Natural killer cell (primary cell): ENCODE data around the gene ZCCHC17. TPM values are rescaled to one million over a fixed set of nuclear protein-coding genes. Genes with fewer than 3 reads are reported as not detected.

Experiments
- ATAC-seq, 3 donors: fragments of 150-1000 bp in 2 of 3; fragments of 200-7000 bp in 1 of 3; cut with Tn5 transposase; 1 replicate in 1 of 3; 2 replicates in 2 of 3; pipeline ENCODE4 v1.10.0; 2021; ENCODE audit warnings: mild to moderate bottlenecking in 2 of 3, moderate library complexity in 2 of 3
- DNase-seq, 2 donors: peaks; one replicate each; pipeline versions ENCODE4 v3.0.0 to v3.0.0-alpha.2; 2013 to 2021; ENCODE audit warnings: mixed read lengths in 1 of 2
- H3K27ac ChIP-seq: one replicate; pipeline ENCODE4 v1.5.1; 2013; ENCODE audit warnings: mild to moderate bottlenecking, low read length
- H3K27me3 ChIP-seq: one replicate; pipeline ENCODE4 v1.6.1; 2013; ENCODE audit warnings: low read length; ENCODE audit not compliant: control insufficient read depth, insufficient read depth
- H3K36me3 ChIP-seq: one replicate; pipeline ENCODE4 v1.6.1; 2013; ENCODE audit warnings: low read length; ENCODE audit not compliant: control insufficient read depth, insufficient read depth
- H3K4me1 ChIP-seq: one replicate; pipeline ENCODE4 v1.6.1; 2013; ENCODE audit warnings: low read length; ENCODE audit not compliant: control insufficient read depth, insufficient read depth
- H3K4me3 ChIP-seq: one replicate; pipeline ENCODE4 v1.5.1; 2013; ENCODE audit warnings: low read length
- H3K9me3 ChIP-seq: one replicate; pipeline ENCODE4 v1.6.1; 2013; ENCODE audit warnings: low read length; ENCODE audit not compliant: control insufficient read depth, insufficient read depth
- H3K27ac Mint-ChIP-seq, 2 donors: one replicate each; pipeline ENCODE4 v1.8.0; 2022; ENCODE audit warnings: mild to moderate bottlenecking in 2 of 2, mixed read lengths in 2 of 2, moderate library complexity in 1 of 2
- H3K27me3 Mint-ChIP-seq, 2 donors: one replicate each; pipeline ENCODE4 v1.8.0; 2022; ENCODE audit warnings: low read depth in 2 of 2, mixed read lengths in 2 of 2
- H3K36me3 Mint-ChIP-seq: one replicate; pipeline ENCODE4 v1.8.0; 2022; ENCODE audit warnings: mixed read lengths
- H3K4me1 Mint-ChIP-seq, 2 donors: one replicate each; pipeline ENCODE4 v1.8.0; 2022; ENCODE audit warnings: mixed read lengths in 2 of 2
- H3K4me3 Mint-ChIP-seq: one replicate; pipeline ENCODE4 v1.8.0; 2022; ENCODE audit warnings: mild to moderate bottlenecking, moderate library complexity, mixed read lengths
- H3K9me3 Mint-ChIP-seq, 2 donors: one replicate each; pipeline ENCODE4 v1.8.0; 2022; ENCODE audit warnings: mixed read lengths in 2 of 2
- CTCF ChIP-seq: fragments of 200-600 bp; IDR thresholded peaks from one replicate; pipeline ENCODE4 v1.8.0; 2022; ENCODE audit warnings: antibody characterized with exemption
- WGBS: methylation state at CpG from one replicate; pipeline ENCODE4 v1.1.7; 2013; ENCODE audit warnings: missing lambda C conversion rate; ENCODE audit not compliant: insufficient coverage; 5-methylcytosine and 5-hydroxymethylcytosine counted together
- intact Hi-C: fragments of 100-400 bp; cut with micrococcal nuclease; formaldehyde crosslinking; loops from one replicate; pipeline ENCODE4 v1.14.2; 2022
- total RNA-seq, 4 donors: library from RNA; stranded (reverse); fragments of 120-200 nt in 1 of 4; gene quantifications; one replicate each; pipeline versions ENCODE4 v1.2.3 to v1.2.4, GENCODE V29; 2013 to 2022

ZCCHC17 gene
- total RNA-seq, 3 donors from 2014 or later (not counting 1 experiment from before 2014, with no cell fraction given), result 24.1 to 31.1 (median 27.8) TPM

GRCh38 chr1:31410871-31411270 is 114.0 kb downstream of the ZCCHC17 start:
- intact Hi-C loops, result no loop called here
- H3K9me3 Mint-ChIP-seq, result no peaks in the 10 kb centered on the region
- H3K4me3 Mint-ChIP-seq, result no peak overlapping the region
- H3K27ac Mint-ChIP-seq, result no peak overlapping the region
- Histone ChIP-seq H3K4me1 (peaks cover 14% of the 10 kb centered on the region), H3K4me3 (no peak overlapping the region), H3K36me3 (no peaks in the 10 kb centered on the region), H3K9me3 (no peaks in the 10 kb centered on the region), H3K27ac (no peak overlapping the region), H3K27me3 (peaks cover 23% of the 10 kb centered on the region)
- H3K4me1 Mint-ChIP-seq, result peaks cover 6 to 13% of the 10 kb centered on the region in 2 donors
- no peaks in the 10 kb centered on the region for H3K36me3 Mint-ChIP-seq
- no peak for DNase-seq
- 81% methylated on average over 4 of the region's 4 CpGs for WGBS
- H3K27me3 Mint-ChIP-seq, result peaks cover 49 to 61% of the 10 kb centered on the region in 2 donors
- ATAC-seq, result no peak
- no peak for TF ChIP-seq CTCF

GRCh38 chr1:31412205-31412604 is 115.4 kb downstream of the ZCCHC17 start:
- intact Hi-C loops, result no loop called here
- H3K27ac ChIP-seq, result no peak overlapping the region
- H3K27ac Mint-ChIP-seq, result no peak overlapping the region

GRCh38 chr1:31412732-31413404 is 116.0 kb downstream of the ZCCHC17 start, which contains the start of gene SERINC2:
SERINC2 (plus strand) TSS chr1:31413213; CDS start chr1:31413266, 53 bp downstream.
- 1% methylated on average over 63 of the region's 63 CpGs for WGBS
- DNase-seq, result peak in 1 of 2 donors; percentile 46
- peak; percentile 19 to 53 (median 52) for ATAC-seq
- Mint-ChIP-seq H3K36me3 (no peaks in the 10 kb centered on the region), H3K9me3 (no peaks in the 10 kb centered on the region), H3K4me3 (peak within 1 kb of the TSS; percentile 90), H3K4me1 (peaks cover 6 to 13% of the 10 kb centered on the region in 2 donors), H3K27me3 (peaks cover 56 to 76% of the 10 kb centered on the region in 2 donors), H3K27ac (peak within 1 kb of the TSS in 1 of 2 donors; percentile 23)
- no peak for TF ChIP-seq CTCF
- no peaks in the 10 kb centered on the region for H3K36me3 ChIP-seq
- peak within 1 kb of the TSS; percentile 12 for H3K4me3 ChIP-seq
- no peak within 1 kb of the TSS for H3K27ac ChIP-seq
- peaks cover 23% of the 10 kb centered on the region for H3K27me3 ChIP-seq
- intact Hi-C loops, result no loop called here
- H3K4me1 ChIP-seq, result peaks cover 14% of the 10 kb centered on the region
- H3K9me3 ChIP-seq, result no peaks in the 10 kb centered on the region

More at GRCh38 chr1:31412205-31412604, 115.4 kb downstream of the ZCCHC17 start:
- peaks cover 14% of the 10 kb centered on the region for H3K4me1 ChIP-seq
- H3K27me3 Mint-ChIP-seq, result peaks cover 52 to 70% of the 10 kb centered on the region in 2 donors
- no peak overlapping the region for H3K4me3 ChIP-seq
- ATAC-seq (no peak), DNase-seq (no peak)
- H3K36me3 ChIP-seq, result no peaks in the 10 kb centered on the region
- peaks cover 23% of the 10 kb centered on the region for H3K27me3 ChIP-seq
- peak overlapping the region; percentile 82 for H3K4me3 Mint-ChIP-seq
- no peak for TF ChIP-seq CTCF
- WGBS, result 43% methylated on average over 2 of the region's 2 CpGs
- no peaks in the 10 kb centered on the region for H3K9me3 ChIP-seq
- H3K4me1 Mint-ChIP-seq, result peaks cover 6 to 13% of the 10 kb centered on the region in 2 donors
- H3K36me3 Mint-ChIP-seq, result no peaks in the 10 kb centered on the region
- no peaks in the 10 kb centered on the region for H3K9me3 Mint-ChIP-seq
